Testis (tissue), 3 donors: ENCODE data around the gene GABBR2. TPM values are rescaled to one million over a fixed set of nuclear protein-coding genes. Genes with fewer than 3 reads are reported as not detected.
"Not testable (repeated sequence)": the region's sequence is repeated elsewhere in the genome, so short reads cannot be mapped to it uniquely, and the experiment has no call there.

Experiments
- DNase-seq: peaks from one replicate; pipeline ENCODE4 v3.0.0-alpha.2; 2019
- H3K27ac ChIP-seq, 2 donors: fragments of 200-600 bp; sonication (generic); one replicate each; pipeline ENCODE4 v1.5.1; 2019
- H3K27me3 ChIP-seq: fragments of 200-600 bp; sonication (generic); one replicate; pipeline ENCODE4 v1.5.1; 2019
- H3K36me3 ChIP-seq: fragments of 200-600 bp; sonication (generic); one replicate; pipeline ENCODE4 v1.5.1; 2017; ENCODE audit warnings: low read depth; ENCODE audit errors: missing control alignments
- H3K4me1 ChIP-seq: fragments of 200-600 bp; sonication (generic); one replicate; pipeline ENCODE4 v1.5.1; 2019
- H3K4me3 ChIP-seq, 2 donors: fragments of 200-600 bp; sonication (generic); one replicate each; pipeline ENCODE4 v1.5.1; 2017 to 2019
- H3K9me3 ChIP-seq: fragments of 200-600 bp; sonication (generic); one replicate; pipeline ENCODE4 v1.5.1; 2017
- CTCF ChIP-seq, 3 experiments: fragments of 450-650 bp in 2 of 3; fragments of 200-600 bp in 1 of 3; sonication (generic) in 1 of 3; IDR thresholded peaks; one replicate each; pipeline ENCODE4 v1.5.1; 2016 to 2019; ENCODE audit warnings: antibody characterized with exemption in 3 of 3, mild to moderate bottlenecking in 2 of 3, moderate library complexity in 1 of 3
- POLR2A ChIP-seq: fragments of 450-650 bp; IDR thresholded peaks from one replicate; pipeline ENCODE4 v1.6.1; 2017; ENCODE audit warnings: antibody characterized with exemption, mild to moderate bottlenecking, moderate library complexity
- WGBS, 2 donors: methylation state at CpG; one replicate each; pipeline ENCODE4 v1.1.5; 2018; 5-methylcytosine and 5-hydroxymethylcytosine counted together
- intact Hi-C: fragments of 100-400 bp; cut with DNase I; formaldehyde crosslinking; loops from one replicate; pipeline ENCODE4 v1.15.1; 2023; ENCODE audit warnings: low total_unique reads
- polyA plus RNA-seq: library from polyadenylated mRNA; stranded (reverse); fragments of 350-450 nt; fragmentation: Illumina TruSeq; extraction: RNeasy Lipid Tissue Mini Kit (QIAGEN cat#74804); gene quantifications from one replicate; pipeline ENCODE4 v1.2.3, GENCODE V29; 2014; ENCODE audit warnings: low read depth, low replicate concordance; ENCODE audit not compliant: insufficient read depth
- total RNA-seq, 2 donors: library from RNA; depleted of rRNA; stranded (reverse); fragments of >200 nt; gene quantifications; one replicate each; pipeline ENCODE4 v1.2.3, GENCODE V29; 2016

The GABBR2 gene
- total and polyA plus RNA-seq, 3 donors from 2014 or later, result 3.0 to 8.1 (median 6.9) TPM

GRCh38 chr9:98472216-98472615 is 236.5 kb downstream of the GABBR2 start:
- Histone ChIP-seq H3K36me3 (no peaks in the 10 kb centered on the region), H3K4me1 (no peaks in the 10 kb centered on the region), H3K27ac (no peak overlapping the region), H3K4me3 (no peak overlapping the region), H3K27me3 (no peaks in the 10 kb centered on the region), H3K9me3 (no peaks in the 10 kb centered on the region)
- DNase-seq, result no peak
- TF ChIP-seq CTCF (IDR thresholded peaks at IDR 0.05) (no peak), POLR2A (no peak)
- WGBS, 2 donors, result 56 to 74% methylated on average over 2 of the region's 2 CpGs
- intact Hi-C loops, result no loop called here

- Histone ChIP-seq H3K36me3 (no peaks in the 10 kb centered on the region), H3K27ac (no peak overlapping the region), H3K4me3 (no peak overlapping the region), H3K4me1 (no peaks in the 10 kb centered on the region), H3K9me3 (no peaks in the 10 kb centered on the region), H3K27me3 (no peaks in the 10 kb centered on the region)
- TF ChIP-seq CTCF (IDR thresholded peaks at IDR 0.05) (no peak), POLR2A (no peak)
- whole genome bisulfite sequencing, 2 donors, result 72 to 85% methylated on average over 3 of the region's 3 CpGs
- intact Hi-C loops, result no loop called here
- no peak for DNase-seq
Observed at GRCh38 chr9:98471185-98471584, 237.6 kb downstream of the GABBR2 start.

- TF ChIP-seq POLR2A (no peak), CTCF (IDR thresholded peaks at IDR 0.05) (no peak)
- no peaks in the 10 kb centered on the region for H3K36me3 ChIP-seq
- no peak overlapping the region for H3K4me3 ChIP-seq
- H3K27ac ChIP-seq, result no peak overlapping the region
- H3K9me3 ChIP-seq, result no peaks in the 10 kb centered on the region
- no peak for DNase-seq
- no peaks in the 10 kb centered on the region for H3K4me1 ChIP-seq
- 89 to 94% methylated on average over 5 of the region's 5 CpGs for WGBS, 2 donors
- H3K27me3 ChIP-seq, result no peaks in the 10 kb centered on the region
- intact Hi-C loops, result no loop called here
Observed at GRCh38 chr9:98468567-98469239, 240.0 kb downstream of the GABBR2 start.

GRCh38 chr9:98465799-98466198 is 242.9 kb downstream of the GABBR2 start:
- no peak for TF ChIP-seq CTCF (IDR thresholded peaks at IDR 0.05)
- TF ChIP-seq POLR2A, result no peak
- intact Hi-C loops, result no loop called here
- no peaks in the 10 kb centered on the region for H3K9me3 ChIP-seq
- no peaks in the 10 kb centered on the region for H3K36me3 ChIP-seq
- H3K4me3 ChIP-seq, result no peak overlapping the region
- no peak for DNase-seq
- H3K27me3 ChIP-seq, result no peaks in the 10 kb centered on the region
- no peaks in the 10 kb centered on the region for H3K4me1 ChIP-seq
- 61 to 68% methylated on average over 5 of the region's 5 CpGs for WGBS, 2 donors
- no peak overlapping the region for H3K27ac ChIP-seq

- DNase-seq, H3K27ac ChIP-seq, H3K9me3 ChIP-seq, intact Hi-C loops, H3K4me3 ChIP-seq, H3K27me3 ChIP-seq, H3K4me1 ChIP-seq, H3K36me3 ChIP-seq: not testable (repeated sequence)
- 60 to 95% methylated on average over 2 to 20 of the region's 30 CpGs for WGBS, 2 donors
Observed at GRCh38 chr9:98464156-98464690, 244.5 kb downstream of the GABBR2 start.
